HFFc6 (cell line): Measurements from ENCODE around the gene HSBP1. TPM values are rescaled to one million over a fixed set of nuclear protein-coding genes. Genes with fewer than 3 reads are reported as not detected.

Source experiments
- DNase-seq: peaks from one replicate; pipeline ENCODE4 v3.0.0-alpha.2; 2018
- H3K27ac Mint-ChIP-seq: 2 replicates; pipeline ENCODE4 v1.8.0; 2020; ENCODE audit warnings: mild to moderate bottlenecking, mixed read lengths
- H3K27me3 Mint-ChIP-seq: 2 replicates; pipeline ENCODE4 v1.8.0; 2021; ENCODE audit warnings: mild to moderate bottlenecking, moderate library complexity, mixed read lengths; ENCODE audit not compliant: insufficient read depth
- H3K36me3 Mint-ChIP-seq: 2 replicates; pipeline ENCODE4 v1.8.0; 2021; ENCODE audit warnings: low read depth, mixed read lengths
- H3K4me1 Mint-ChIP-seq: 2 replicates; pipeline ENCODE4 v1.8.0; 2020; ENCODE audit warnings: low read depth, mixed read lengths
- H3K4me3 Mint-ChIP-seq: 2 replicates; pipeline ENCODE4 v1.8.0; 2020; ENCODE audit warnings: mild to moderate bottlenecking, moderate library complexity, mixed read lengths
- H3K9me3 Mint-ChIP-seq: 2 replicates; pipeline ENCODE4 v1.8.0; 2020; ENCODE audit warnings: mild to moderate bottlenecking, mixed read lengths
- total RNA-seq, 6 experiments: library from RNA; stranded (reverse); fragmentation: NEBNext Ultra II Directional; extraction: Animal tissue kit (Norgen Biotek cat#: 25700); gene quantifications; 2 replicates in 1 of 6; 3 replicates in 5 of 6; pipeline ENCODE4 v1.2.3, GENCODE V29; 2021
- TF ChIP-seq, protein P1 (sequence below): fragments of 200-600 bp; sonication (generic); IDR thresholded peaks from 2 replicates; pipeline ENCODE4 v1.5.0; 2021; ENCODE audit warnings: antibody characterized with exemption, mild to moderate bottlenecking

HSBP1 gene
- total RNA-seq, 6 experiments from 2014 or later = 138 to 174 (median 161) TPM

DNA sequence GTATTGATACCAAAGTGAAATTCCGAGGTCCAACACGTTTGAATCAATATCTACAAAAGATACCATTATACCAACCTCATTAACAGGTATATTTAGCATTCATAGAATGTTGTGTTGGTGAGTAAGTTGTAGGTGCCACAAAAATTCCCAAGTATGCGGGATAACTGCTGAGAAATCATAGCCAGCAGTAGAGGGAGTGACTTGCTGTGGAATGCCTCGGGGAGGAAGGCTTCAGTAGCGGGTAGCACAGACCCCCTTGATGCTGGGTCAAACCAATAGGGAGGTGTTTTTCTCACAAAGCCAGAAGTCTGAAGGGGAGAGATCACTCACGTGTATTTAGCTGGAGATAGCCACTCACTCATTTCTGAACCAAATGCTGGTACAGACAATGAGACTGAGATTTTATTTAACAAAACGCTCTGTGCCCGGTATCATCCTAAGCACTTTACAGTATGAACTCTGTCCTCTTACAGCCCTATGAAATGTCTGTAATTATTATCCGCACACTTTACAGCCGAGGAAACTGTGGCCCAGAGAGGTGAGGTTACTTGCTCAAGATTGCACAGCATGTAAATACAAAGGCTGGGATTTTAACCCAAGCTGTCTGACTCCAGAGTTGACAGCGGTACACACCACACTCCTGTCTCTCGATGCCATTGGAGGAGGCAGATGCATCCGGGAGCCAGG, 23.1 kb downstream of the HSBP1 start:
- H3K9me3 Mint-ChIP-seq = no peaks in the 10 kb centered on the region
- peaks cover 15% of the 10 kb centered on the region; the same call in 1 of the 2 replicates for H3K27me3 Mint-ChIP-seq
- DNase-seq = no peak
- H3K4me3 Mint-ChIP-seq = no peak overlapping the region
- peaks cover 17% of the 10 kb centered on the region for H3K4me1 Mint-ChIP-seq
- TF ChIP-seq, protein P1, sequence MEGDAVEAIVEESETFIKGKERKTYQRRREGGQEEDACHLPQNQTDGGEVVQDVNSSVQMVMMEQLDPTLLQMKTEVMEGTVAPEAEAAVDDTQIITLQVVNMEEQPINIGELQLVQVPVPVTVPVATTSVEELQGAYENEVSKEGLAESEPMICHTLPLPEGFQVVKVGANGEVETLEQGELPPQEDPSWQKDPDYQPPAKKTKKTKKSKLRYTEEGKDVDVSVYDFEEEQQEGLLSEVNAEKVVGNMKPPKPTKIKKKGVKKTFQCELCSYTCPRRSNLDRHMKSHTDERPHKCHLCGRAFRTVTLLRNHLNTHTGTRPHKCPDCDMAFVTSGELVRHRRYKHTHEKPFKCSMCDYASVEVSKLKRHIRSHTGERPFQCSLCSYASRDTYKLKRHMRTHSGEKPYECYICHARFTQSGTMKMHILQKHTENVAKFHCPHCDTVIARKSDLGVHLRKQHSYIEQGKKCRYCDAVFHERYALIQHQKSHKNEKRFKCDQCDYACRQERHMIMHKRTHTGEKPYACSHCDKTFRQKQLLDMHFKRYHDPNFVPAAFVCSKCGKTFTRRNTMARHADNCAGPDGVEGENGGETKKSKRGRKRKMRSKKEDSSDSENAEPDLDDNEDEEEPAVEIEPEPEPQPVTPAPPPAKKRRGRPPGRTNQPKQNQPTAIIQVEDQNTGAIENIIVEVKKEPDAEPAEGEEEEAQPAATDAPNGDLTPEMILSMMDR = no peak
- H3K36me3 Mint-ChIP-seq = no peaks in the 10 kb centered on the region
- H3K27ac Mint-ChIP-seq = no peak overlapping the region

DNA sequence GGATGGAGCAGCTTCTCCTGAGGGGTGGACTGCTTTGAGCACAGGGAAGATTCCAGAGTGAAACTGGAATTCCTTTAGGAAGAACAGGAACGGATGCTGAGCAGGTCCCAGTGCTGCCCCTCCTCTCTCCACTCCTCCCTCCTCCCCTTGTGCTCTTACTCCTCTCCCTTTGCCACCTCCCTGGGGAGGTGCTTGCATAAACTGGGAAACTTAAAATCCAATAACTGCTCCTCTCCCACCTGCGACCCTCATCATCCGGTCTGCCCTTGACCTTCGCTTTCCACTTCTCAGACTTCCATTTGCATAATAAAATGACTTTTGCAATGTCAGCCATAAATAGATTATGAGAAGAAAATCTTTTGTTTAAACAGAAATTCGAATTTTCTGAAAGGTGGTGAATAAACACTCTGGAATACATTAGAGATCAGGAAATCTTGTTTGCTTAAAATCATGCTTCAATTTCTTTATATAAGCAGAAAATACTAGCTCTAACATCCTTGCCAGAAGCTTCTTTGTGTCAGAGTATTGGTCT, 23.7 kb downstream of the HSBP1 start:
- no peak for DNase-seq
- H3K27ac Mint-ChIP-seq = no peak overlapping the region
- no peak overlapping the region for H3K4me3 Mint-ChIP-seq
- peaks cover 16% of the 10 kb centered on the region for H3K4me1 Mint-ChIP-seq
- no peaks in the 10 kb centered on the region for H3K9me3 Mint-ChIP-seq
- peaks cover 15% of the 10 kb centered on the region; the same call in 1 of the 2 replicates for H3K27me3 Mint-ChIP-seq
- TF ChIP-seq, protein P1 = no peak
- no peaks in the 10 kb centered on the region for H3K36me3 Mint-ChIP-seq

DNA sequence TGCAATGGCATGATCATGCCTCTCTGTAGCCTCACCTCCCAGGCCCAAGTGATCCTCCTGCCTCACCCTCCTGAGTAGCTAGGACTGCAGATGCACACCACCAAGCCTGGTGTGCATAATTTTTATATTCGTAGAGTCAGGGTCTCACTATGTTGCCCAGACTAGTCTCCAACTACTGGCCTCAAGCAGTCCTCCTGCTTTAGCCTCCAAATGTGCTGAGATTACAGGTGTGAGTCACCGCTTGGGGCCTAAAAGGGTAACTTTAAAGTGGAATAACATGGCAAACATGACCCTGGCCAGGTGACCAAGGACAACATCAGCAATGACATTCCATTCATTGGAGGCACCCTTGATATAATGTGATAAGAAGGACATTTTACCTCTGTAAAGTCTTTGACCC, 26.1 kb downstream of the HSBP1 start:
- H3K27ac Mint-ChIP-seq = no peak overlapping the region
- TF ChIP-seq, protein P1 = no peak
- DNase-seq = no peak
- H3K9me3 Mint-ChIP-seq = no peaks in the 10 kb centered on the region
- H3K4me3 Mint-ChIP-seq = no peak overlapping the region
- H3K27me3 Mint-ChIP-seq = peaks cover 22% of the 10 kb centered on the region
- H3K36me3 Mint-ChIP-seq = no peaks in the 10 kb centered on the region
- peaks cover 13% of the 10 kb centered on the region for H3K4me1 Mint-ChIP-seq

DNA sequence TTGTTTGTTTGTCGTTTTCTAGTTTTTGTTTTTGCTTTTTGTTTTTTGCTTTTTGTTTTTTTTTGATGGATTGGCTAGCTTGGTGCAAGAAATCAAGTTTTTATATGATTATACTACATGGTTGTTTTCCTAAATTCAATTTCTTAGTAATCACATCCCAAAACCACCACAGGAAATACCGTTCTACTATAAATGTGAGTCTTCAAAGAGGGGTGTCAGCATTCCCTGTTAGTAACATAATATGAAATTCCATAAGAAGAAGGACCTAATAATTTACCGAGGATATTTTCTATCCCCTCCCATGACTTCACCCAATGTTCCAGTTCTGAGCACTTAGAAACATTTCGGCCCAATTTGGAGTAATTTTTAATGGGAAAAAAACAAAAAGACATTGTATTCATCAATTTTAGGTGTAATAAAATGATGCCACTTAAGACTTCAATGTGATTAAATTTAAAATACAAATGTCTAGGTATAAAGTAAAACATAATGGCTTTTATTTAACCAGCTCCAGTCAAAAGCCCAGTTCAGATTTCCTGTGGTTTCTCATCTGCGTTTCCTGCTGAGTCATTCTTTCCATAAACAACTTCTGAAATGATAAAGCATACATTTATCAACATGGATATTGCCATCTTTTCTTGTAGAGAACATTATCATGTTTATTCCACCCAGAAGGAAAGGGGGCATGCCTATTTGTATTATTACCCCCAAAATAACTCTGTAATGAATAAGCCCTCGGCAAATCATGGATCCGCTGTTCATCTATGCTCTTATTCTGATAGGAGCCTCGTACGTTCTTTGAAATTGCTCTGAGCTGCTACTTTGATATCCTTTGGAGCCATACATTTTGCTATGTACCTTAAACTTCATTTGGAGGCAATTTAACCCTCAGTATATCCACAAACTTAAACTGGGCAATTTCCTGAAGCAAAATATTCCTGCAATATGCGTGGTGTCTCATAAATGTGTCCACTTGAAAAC, 28.1 kb downstream of the HSBP1 start:
- TF ChIP-seq, protein P1 = no peak
- peak; percentile 49 for DNase-seq
- no peaks in the 10 kb centered on the region for H3K36me3 Mint-ChIP-seq
- H3K4me3 Mint-ChIP-seq = no peak overlapping the region
- peaks cover 13% of the 10 kb centered on the region for H3K4me1 Mint-ChIP-seq
- peaks cover 23% of the 10 kb centered on the region for H3K27me3 Mint-ChIP-seq
- H3K9me3 Mint-ChIP-seq = no peaks in the 10 kb centered on the region
- no peak overlapping the region for H3K27ac Mint-ChIP-seq

DNA sequence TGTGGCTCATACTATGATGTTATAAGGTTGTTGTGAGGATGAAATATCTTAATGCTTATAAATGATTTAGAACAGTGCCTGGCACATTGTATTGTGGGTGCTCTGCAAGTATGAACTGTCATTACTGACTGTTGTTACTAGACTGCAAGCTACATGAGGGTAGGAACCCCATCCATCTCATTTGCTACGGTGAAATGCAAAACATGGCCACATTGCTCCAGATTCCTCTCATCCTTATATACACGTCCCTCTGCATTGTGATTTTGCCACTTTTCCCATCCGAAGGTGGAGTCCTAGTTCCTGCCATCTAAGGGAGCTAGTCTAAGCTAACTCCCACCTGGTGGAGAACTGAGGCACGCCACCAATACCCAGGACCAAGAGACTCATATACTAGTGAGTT, 29.8 kb downstream of the HSBP1 start:
- H3K4me1 Mint-ChIP-seq = peaks cover 13% of the 10 kb centered on the region
- peaks cover 23% of the 10 kb centered on the region for H3K27me3 Mint-ChIP-seq
- no peak overlapping the region for H3K4me3 Mint-ChIP-seq
- H3K27ac Mint-ChIP-seq = no peak overlapping the region
- TF ChIP-seq, protein P1 = no peak
- DNase-seq = no peak
- H3K9me3 Mint-ChIP-seq = no peaks in the 10 kb centered on the region
- no peaks in the 10 kb centered on the region for H3K36me3 Mint-ChIP-seq
